Epithelial cell of proximal tubule (primary cell): ENCODE results near the gene FSD1L. TPM values are rescaled to one million over a fixed set of nuclear protein-coding genes. Genes with fewer than 3 reads are reported as not detected.

Source experiments
- DNase-seq: peaks from one replicate; pipeline ENCODE4 v3.0.0-alpha.2; 2011; ENCODE audit warnings: low read depth
- H3K4me3 ChIP-seq: 2 replicates; pipeline ENCODE4 v1.5.1; 2011; ENCODE audit warnings: low read depth, mild to moderate bottlenecking, low read length
- CTCF ChIP-seq: conservative IDR thresholded peaks from 2 replicates; pipeline ENCODE4 v1.5.1; 2012; ENCODE audit warnings: low read depth, mild to moderate bottlenecking, low read length
- total RNA-seq: library from RNA; depleted of rRNA; stranded (reverse); fragments of >200 nt; gene quantifications from 2 replicates; pipeline ENCODE4 v1.2.3, GENCODE V29; 2015

FSD1L gene
- total RNA-seq, 1 donor from 2014 or later = 1.6 TPM

- no peak overlapping the region for H3K4me3 ChIP-seq
- no peak for DNase-seq
- TF ChIP-seq CTCF = no peak
These were observed 53.6 kb downstream of the FSD1L start for GRCh38 chr9:105501414-105501813.

- DNase-seq = no peak
- no peak for TF ChIP-seq CTCF
- no peak overlapping the region for H3K4me3 ChIP-seq
These were observed 54.4 kb downstream of the FSD1L start for GRCh38 chr9:105502276-105502675.

- no peak for DNase-seq
- no peak overlapping the region for H3K4me3 ChIP-seq
- TF ChIP-seq CTCF = no peak
These were observed 56.0 kb downstream of the FSD1L start for GRCh38 chr9:105503881-105504280.

- no peak for TF ChIP-seq CTCF
- no peak overlapping the region for H3K4me3 ChIP-seq
- no peak for DNase-seq
These were observed 59.4 kb downstream of the FSD1L start for GRCh38 chr9:105507096-105507790.

GRCh38 chr9:105508530-105508929 is 60.7 kb downstream of the FSD1L start:
- no peak for DNase-seq
- no peak overlapping the region for H3K4me3 ChIP-seq
- TF ChIP-seq CTCF = no peak

- DNase-seq = no peak
These were observed 62.2 kb downstream of the FSD1L start for GRCh38 chr9:105510024-105510423.

More at GRCh38 chr9:105510024-105510423, 62.2 kb downstream of the FSD1L start:
- no peak overlapping the region for H3K4me3 ChIP-seq
- no peak for TF ChIP-seq CTCF
